ENCODE data around the gene ATXN10. TPM values are rescaled to one million over a fixed set of nuclear protein-coding genes. Genes with fewer than 3 reads are reported as not detected.

ATXN10 gene
- total RNA-seq, 2 donors from 2014 or later: 74.0 to 97.0 TPM

GRCh38 chr22:45891021-45891421 is 219.4 kb downstream of the ATXN10 start:
- no peak for ATAC-seq
- H3K27ac Mint-ChIP-seq: no peak overlapping the region
- H3K4me3 Mint-ChIP-seq: no peak overlapping the region
- DNase-seq (ENCODE audit: low spot score): no peak
- H3K9me3 Mint-ChIP-seq: no peaks in the 10 kb centered on the region
- H3K27me3 Mint-ChIP-seq: peaks cover 0 to 4% of the 10 kb centered on the region in 2 donors
- H3K4me1 Mint-ChIP-seq (ENCODE audit: low read depth in 2 of 2): no peaks in the 10 kb centered on the region
- no peaks in the 10 kb centered on the region for H3K36me3 Mint-ChIP-seq

GRCh38 chr22:45891471-45891995 is 219.9 kb downstream of the ATXN10 start:
- Mint-ChIP-seq H3K27me3 (peaks cover 0 to 4% of the 10 kb centered on the region in 2 donors), H3K36me3 (no peaks in the 10 kb centered on the region), H3K4me3 (no peak overlapping the region), H3K9me3 (no peaks in the 10 kb centered on the region), H3K27ac (no peak overlapping the region), H3K4me1 (ENCODE audit: low read depth in 2 of 2) (no peaks in the 10 kb centered on the region)
- DNase-seq (ENCODE audit: low spot score): no peak
- ATAC-seq: no peak

- H3K9me3 Mint-ChIP-seq: no peaks in the 10 kb centered on the region
- H3K4me3 Mint-ChIP-seq: no peak overlapping the region
- DNase-seq (ENCODE audit: low spot score): no peak
- no peak overlapping the region for H3K27ac Mint-ChIP-seq
- no peaks in the 10 kb centered on the region for H3K36me3 Mint-ChIP-seq
- H3K4me1 Mint-ChIP-seq (ENCODE audit: low read depth in 2 of 2): no peaks in the 10 kb centered on the region
- no peak for ATAC-seq
- H3K27me3 Mint-ChIP-seq: peaks cover 0 to 4% of the 10 kb centered on the region in 2 donors
Measured at GRCh38 chr22:45891996-45892621, 220.5 kb downstream of the ATXN10 start.

- no peak overlapping the region for H3K4me3 Mint-ChIP-seq
- peaks cover 0 to 4% of the 10 kb centered on the region in 2 donors for H3K27me3 Mint-ChIP-seq
- H3K4me1 Mint-ChIP-seq (ENCODE audit: low read depth in 2 of 2): no peaks in the 10 kb centered on the region
- ATAC-seq (no peak), DNase-seq (ENCODE audit: low spot score) (no peak)
- no peak overlapping the region for H3K27ac Mint-ChIP-seq
- H3K36me3 Mint-ChIP-seq: no peaks in the 10 kb centered on the region
- no peaks in the 10 kb centered on the region for H3K9me3 Mint-ChIP-seq
Measured at GRCh38 chr22:45892681-45893461, 221.2 kb downstream of the ATXN10 start.

GRCh38 chr22:45893516-45893915 is 221.9 kb downstream of the ATXN10 start:
- H3K27ac Mint-ChIP-seq: no peak overlapping the region
- H3K36me3 Mint-ChIP-seq: no peaks in the 10 kb centered on the region
- H3K4me1 Mint-ChIP-seq (ENCODE audit: low read depth in 2 of 2): no peaks in the 10 kb centered on the region
- H3K4me3 Mint-ChIP-seq: no peak overlapping the region
- DNase-seq (ENCODE audit: low spot score): no peak
- no peak for ATAC-seq
- peaks cover 0 to under 1% of the 10 kb centered on the region in 2 donors for H3K27me3 Mint-ChIP-seq
- no peaks in the 10 kb centered on the region for H3K9me3 Mint-ChIP-seq

Other genes starting within 250 kb of the ATXN10 start
- gene FBLN1, start 169.0 kb upstream of the ATXN10 start, total RNA-seq: not detected

Data from natural killer cell treated with Interleukin-12 subunit alpha and Interleukin-12 subunit beta and Interleukin-15 and Interleukin-18, amount 100 ng/mL, for 72 hours (primary cell).